ENCODE data around the gene RPL18A.

GRCh38 chr19:17874758-17875135 is 15.0 kb downstream of the RPL18A start:
- TF ChIP-seq CTCF (conservative IDR thresholded peaks at IDR 0.05 in 1 of 2, IDR thresholded peaks at IDR 0.05 in 1 of 2; ENCODE audit: extremely low read depth in 1 of 2, insufficient read depth in 1 of 2, low read depth in 1 of 2, low read length in 2 of 2) (no peak), EZH2 (IDR thresholded peaks at IDR 0.05; ENCODE audit: borderline replicate concordance, low read length) (no peak)
